ENCODE measurements around the gene OR2W3.

OR2W3 gene

GRCh38 chr1:247923941-247924340 is 28.6 kb downstream of the OR2W3 start:
- no peak for DNase-seq

GRCh38 chr1:247924868-247925267 is 29.5 kb downstream of the OR2W3 start, which contains the start of gene OR2AJ1:
Gene OR2AJ1, plus strand, starts transcription at chr1:247924889. Its CDS starts 8,880 bp downstream, at chr1:247933769.
- DNase-seq = peak; percentile 4

- no peak for DNase-seq
Measured at GRCh38 chr1:247933989-247934388, 38.6 kb downstream of the OR2W3 start.

DNA sequence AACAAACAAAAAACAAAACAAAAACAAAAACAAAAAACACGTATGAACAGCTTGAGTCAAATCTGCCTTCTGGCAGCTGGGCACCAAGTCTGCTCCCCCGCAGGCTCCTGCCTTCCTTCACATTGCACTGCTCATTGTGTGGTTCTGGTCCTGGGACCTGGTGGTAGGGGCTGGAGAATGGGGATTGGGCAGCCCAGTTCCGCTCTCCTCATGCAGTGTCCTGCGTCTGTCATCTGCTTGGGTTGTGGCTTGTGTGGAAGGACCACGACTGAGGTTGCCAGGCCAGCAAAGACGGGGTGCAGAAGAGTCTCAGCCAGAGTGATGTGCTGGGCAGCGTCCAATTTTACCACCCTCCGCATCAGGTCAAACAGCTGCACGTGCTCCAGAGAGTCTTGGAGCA is 40.4 kb downstream of the OR2W3 start:
- no peak for DNase-seq

DNA sequence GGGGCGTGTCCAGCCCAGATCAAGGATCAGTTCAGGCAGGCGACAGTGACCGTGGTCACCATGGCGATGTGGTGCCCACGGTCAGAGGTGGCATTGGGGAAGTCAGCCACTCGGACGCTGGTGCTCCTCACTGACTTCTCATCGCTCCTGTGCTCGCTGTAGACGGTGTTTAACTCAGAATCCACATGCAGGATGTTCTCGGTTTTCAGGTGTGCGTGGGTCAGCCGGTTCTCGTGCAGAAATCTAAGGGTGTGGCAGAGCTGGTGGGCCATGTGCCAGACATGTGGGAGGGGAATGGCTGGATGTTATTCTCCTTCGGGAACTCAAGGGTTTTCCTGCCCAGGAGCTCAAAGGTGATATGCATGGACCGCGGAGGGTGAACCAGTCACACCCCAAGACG is 41.0 kb downstream of the OR2W3 start:
- DNase-seq = no peak

GRCh38 chr1:247936965-247937734 is 41.8 kb downstream of the OR2W3 start:
- DNase-seq = peak; percentile 89

DNA sequence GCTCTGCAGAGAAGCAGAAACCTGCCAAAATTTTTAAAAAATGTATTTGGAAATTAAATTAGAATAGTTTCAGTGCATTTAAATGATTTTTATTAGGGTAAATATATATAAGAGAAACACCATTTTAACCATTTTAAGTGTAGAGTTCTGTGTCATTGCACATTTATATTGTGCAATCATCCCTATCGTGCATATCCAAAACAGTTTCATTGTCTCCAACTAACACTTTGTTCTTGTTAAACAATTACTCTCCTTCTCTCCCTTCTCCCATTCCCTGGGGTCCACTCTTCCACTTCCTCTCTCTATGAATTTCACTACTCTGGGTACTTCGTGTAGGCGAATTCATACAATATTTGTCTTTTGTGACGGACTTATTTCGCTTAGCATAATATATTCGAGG is 47.2 kb downstream of the OR2W3 start:
- no peak for DNase-seq
